Activated CD4-positive, CD25-positive, alpha-beta regulatory T cell treated with anti-CD3 and anti-CD28 coated beads, Interleukin-2, amount 50 U/mL, for 16 hours (primary cell): ENCODE measurements around the gene NMNAT2.
"Not testable (repeated sequence)": the region's sequence is repeated elsewhere in the genome, so short reads cannot be mapped to it uniquely, and the experiment has no call there.

Source experiments
- DNase-seq: peaks from one replicate; pipeline ENCODE4 v3.0.0-alpha.2; 2020; ENCODE audit warnings: low read depth, low spot score

NMNAT2 gene

DNA sequence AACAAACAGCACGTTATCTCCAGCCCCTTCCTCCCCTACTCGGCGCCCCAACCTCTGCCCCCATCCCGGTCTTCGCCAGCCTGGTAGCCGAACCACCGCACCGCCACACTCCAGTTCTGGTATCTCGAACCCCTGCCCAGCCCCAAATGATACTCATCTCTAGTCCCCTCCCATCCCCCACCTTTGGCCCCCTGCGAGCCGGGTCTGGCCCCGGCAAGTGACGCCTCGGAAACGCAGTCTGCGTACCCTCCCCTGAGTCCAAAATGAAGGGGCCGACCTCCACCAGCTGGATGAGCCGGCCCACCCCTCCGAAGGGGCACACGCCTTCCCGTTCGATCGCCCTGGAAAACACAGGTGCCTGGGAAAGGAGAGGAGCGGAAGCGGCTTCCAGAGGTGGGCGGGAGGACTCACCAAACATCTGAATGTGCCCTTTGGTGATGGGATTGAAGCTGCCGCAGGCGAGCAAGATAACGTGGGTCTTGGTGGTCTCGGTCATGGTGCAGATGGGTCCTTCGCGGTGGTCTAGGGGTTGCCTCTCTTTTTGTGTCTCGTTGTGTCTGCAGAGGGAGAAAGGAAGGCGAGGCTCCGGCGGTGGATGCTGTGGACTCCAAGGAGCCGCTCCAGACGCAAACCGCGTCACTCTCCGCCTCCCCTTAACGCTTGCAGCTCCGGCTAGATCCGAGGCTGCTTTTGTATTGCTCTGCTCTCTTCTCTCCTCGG lies at the start of gene NMNAT2:
Gene NMNAT2 (minus strand): TSS at position 609 of the 720 bp plus-strand sequence. CDS start 113 bp downstream, at position 496.
- DNase-seq: no peak

DNA sequence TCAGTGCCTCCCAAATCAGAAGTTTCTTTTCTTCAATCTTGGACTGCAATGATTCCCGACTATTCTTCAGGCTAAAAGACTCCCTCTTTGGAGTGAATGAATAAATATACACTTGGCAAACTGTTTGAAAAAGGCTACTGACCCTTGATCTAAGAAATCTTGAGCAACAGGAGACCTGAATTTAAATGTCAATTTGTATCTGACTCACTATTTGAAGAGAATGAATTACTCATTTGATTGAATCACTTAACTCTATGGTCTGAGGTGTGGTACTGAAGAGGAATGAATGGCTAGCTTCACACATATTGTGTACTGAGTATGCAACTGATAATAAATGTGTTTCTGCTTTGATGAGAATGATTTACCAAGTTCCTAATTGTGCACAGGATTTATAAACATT lies 49.5 kb upstream of the NMNAT2 start:
- DNase-seq: no peak

DNA sequence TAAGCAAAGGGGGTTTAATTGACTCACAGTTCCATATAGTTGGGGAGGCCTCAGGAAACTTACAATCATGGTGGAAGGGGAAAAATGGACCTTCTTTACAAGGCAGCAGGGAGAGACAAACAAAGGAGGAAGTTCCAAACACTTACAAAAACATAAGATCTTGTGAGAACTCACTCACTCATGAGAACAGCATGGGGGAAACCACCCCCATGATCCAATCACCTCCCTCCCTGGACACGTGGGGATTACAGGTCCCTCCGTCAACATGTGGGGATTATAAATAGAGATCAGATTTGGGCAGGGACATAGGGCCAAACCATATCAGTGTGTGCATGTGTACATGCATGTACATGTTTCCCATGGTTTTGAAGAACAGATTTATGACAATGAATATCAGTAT lies 48.6 kb upstream of the NMNAT2 start:
- no peak for DNase-seq

DNA sequence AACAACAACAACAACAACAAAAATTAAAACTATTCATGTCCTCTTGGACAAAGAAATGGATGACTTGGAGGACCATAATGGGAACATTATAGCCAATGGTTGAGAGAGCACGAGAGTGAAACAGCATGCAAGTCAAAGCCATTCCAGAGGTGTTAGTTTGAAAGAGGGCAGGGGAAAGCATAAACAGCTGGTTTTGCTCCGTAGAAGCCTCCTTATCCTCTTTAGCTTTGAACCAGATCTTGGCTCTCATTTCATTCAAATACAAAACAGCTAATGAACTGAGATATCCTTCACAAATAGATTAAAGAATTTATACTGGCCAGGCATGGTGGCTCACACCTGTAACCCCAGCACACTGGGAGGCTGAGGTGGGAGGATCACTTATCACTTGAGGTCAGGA lies 45.4 kb upstream of the NMNAT2 start:
- DNase-seq: no peak

- DNase-seq: no peak
These were observed 43.2 kb upstream of the NMNAT2 start for GRCh38 chr1:183461350-183461749.

DNA sequence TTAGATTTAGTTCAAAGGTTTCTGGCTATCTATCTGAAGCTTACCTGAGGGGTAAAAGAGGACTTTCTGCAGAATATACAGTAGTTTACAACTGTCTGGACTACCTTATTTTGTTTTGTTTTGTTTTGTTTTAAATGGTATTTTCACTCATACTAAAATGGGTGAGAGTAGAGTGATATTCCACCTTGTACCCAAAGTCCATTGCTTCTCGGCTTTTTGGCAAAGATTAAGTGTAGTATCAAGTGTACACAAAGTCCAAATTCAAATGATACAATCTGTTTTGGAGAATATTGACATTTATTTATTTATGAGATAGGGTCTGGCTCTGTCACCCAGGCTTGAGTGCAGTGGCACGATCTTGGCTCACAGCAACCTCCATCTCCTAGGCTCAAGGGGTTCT lies 42.4 kb upstream of the NMNAT2 start:
- no peak for DNase-seq

DNA sequence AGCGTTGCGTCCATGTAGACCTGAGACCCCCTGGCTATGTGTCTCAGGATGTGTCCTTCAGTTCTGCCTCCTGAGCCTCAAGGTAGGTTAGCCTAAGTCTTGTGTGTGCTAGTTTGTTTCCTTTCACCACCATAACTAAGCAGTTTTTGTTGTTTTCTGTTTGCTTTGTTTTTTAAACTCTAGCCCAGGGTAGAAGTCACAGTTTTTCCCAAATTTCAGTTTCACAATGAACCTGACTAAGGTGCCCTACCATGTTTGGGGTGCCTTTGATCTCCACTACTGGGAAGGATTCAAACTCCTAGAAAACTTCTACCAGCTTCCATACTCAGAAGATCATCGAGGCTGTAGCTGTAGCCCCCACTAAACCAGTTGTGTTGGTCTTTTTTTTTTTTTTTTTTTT lies 39.3 kb upstream of the NMNAT2 start:
- DNase-seq: no peak

GRCh38 chr1:183456826-183457225 lies 38.6 kb upstream of the NMNAT2 start:
- DNase-seq: no peak

DNA sequence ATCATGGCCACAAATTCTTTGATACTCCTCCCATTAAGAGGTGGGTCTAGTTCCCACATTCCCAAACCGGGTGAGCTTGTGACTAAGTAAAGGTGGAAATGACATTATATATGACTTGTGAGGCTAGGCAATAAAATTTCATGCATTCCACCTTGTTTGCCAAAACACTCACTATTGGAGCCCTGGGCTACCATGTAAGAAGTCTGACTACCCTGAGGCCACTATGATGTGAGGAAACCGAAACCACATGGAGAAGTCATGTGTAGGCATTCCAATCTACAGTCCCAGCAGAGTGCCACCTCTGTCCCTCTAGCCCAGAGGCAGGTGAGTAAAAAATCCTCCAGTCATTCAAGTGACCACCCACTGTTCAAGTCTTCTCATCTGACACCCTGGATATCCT lies 36.2 kb upstream of the NMNAT2 start:
- no peak for DNase-seq

GRCh38 chr1:183450093-183450492 lies 31.9 kb upstream of the NMNAT2 start:
- no peak for DNase-seq

DNA sequence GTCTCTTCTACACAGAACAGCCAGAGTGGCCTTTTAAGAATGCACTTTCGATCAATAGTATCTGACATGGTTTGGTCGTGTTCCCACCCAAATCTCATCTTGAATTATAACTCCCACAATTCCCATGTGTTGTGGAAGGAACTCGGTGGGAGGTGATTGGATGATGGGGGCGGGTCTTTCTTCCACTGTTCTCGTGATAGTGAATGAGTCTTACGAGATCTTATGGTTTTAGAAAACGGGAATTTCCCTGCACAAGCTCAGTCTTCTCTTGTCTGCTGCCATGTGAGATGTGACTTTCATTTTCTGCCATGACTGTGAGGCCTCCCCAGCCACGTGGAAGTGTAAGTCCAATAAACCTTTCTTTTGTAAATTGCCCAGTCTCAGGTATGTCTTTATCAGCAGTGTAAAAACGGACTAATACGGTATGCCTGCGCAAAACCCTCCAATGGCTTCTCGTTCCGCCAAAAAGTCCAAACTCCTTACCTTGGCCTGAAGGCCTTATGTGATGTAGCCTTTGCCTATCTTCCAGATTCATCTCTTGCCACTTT lies 31.1 kb upstream of the NMNAT2 start:
- no peak for DNase-seq

DNA sequence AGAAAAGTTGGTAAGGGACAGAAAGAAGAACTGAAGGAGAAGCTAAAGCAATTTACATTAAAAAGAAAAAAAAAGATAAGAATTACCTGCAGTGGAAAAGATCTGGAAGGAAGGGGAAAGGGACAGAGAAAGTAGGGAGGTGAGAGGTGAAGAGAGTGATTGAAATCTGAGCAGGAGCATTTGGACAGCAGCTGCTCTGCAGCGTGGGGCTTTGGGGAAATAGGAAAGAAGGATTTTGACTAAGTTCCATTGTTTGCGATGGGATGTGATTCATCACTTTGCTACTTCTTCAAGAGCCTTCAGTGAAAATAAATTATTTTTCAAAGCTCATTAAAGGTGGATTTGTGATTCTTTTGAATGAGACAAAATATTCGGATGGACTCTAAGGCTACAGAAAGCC lies 26.1 kb upstream of the NMNAT2 start:
- no peak for DNase-seq

GRCh38 chr1:183443466-183443865 lies 25.3 kb upstream of the NMNAT2 start:
- DNase-seq: no peak

DNA sequence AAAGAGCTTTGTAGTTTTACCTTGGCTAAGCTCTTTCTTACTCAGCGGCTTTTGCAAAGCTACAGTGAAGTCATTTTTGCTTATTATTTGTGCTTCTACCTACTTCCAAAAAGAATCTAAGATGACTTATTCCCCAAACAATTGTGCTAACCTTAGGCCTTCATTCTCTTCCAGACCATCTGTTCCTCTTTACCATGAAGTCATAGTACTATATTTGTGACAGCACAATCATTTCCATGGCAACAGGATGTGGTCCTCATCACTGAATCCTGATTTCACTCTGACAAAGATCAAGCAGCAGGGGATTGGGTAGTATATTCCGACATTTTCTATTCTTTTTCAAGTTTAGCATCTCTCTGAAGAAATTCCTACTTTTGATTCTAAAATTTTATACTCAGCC lies 24.8 kb upstream of the NMNAT2 start:
- no peak for DNase-seq

GRCh38 chr1:183438060-183438459 lies 19.9 kb upstream of the NMNAT2 start:
- DNase-seq: no peak

- no peak for DNase-seq
These were observed 17.3 kb upstream of the NMNAT2 start for GRCh38 chr1:183435497-183435896.

DNA sequence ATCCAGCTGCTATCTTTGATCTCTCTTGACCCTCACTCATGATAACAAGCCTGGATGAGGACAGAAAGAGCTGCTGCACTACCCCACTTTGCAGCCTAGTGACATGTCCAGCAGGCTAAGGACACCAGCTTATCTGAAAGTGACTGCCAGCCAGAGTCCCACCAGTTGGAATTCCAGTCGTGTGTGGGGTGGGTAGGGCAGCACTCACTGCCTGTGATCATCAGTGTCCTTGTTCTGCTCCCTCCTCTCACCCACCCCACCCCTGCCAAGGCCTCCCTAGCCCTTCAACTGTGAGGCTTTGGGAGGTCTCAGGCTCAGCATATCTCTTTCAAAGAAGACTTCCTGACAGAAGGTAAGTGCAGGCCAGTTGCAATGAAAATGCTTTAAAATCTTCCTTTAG lies 15.5 kb upstream of the NMNAT2 start:
- DNase-seq: no peak

DNA sequence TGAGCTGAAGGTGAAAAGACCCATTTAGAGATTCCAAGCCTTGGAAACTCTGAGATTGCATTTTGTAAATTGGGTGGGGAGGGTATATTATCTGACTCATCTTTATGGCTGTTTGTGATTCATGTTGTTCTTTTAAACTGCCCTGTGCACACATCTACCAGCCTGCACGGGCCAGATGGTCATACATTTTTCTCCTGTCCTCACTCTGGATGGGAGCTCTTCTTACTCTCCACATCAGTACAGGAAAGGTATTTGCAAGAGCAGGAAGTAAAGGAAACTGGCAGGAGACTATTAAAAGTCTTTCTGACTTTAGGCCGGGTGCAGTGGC lies 14.3 kb upstream of the NMNAT2 start:
- no peak for DNase-seq

DNA sequence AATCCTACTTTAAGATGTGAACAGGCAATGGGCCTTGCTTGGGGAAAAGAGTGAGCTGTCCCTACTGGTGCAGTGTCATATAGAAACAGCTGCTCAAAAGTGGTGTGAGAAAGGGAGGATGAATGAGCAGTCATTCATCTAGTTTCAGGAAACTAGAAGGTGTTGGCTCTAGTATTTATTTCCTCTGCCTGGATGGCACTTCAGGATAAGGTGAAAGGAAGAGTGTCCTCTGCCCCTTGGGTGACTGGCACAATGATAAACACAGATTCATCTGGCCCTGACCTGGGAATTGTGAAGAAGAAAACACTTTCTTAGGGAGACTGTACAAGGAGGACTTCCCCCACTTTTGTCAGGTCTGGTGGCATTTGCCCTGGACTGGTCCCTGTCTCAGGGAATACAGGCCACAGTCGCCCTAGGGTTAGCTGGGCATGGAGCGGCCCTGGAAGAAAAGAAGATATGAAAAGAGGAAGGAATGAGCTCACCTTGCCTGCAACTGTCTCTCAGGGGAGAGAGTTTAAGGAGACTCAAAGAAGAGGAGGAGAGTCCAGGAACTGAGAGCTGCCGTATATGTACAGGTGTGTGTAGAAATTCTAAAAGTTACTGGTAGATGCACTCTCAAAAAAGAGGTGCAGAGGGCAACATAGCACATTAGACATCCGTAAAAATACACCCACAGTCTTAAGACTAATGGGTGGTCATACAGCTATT lies 13.8 kb upstream of the NMNAT2 start:
- no peak for DNase-seq

GRCh38 chr1:183427591-183427990 lies 9.4 kb upstream of the NMNAT2 start:
- not testable (repeated sequence) for DNase-seq

GRCh38 chr1:183424691-183425090 lies 6.5 kb upstream of the NMNAT2 start:
- DNase-seq: no peak

GRCh38 chr1:183423541-183423940 lies 5.4 kb upstream of the NMNAT2 start:
- no peak for DNase-seq

DNA sequence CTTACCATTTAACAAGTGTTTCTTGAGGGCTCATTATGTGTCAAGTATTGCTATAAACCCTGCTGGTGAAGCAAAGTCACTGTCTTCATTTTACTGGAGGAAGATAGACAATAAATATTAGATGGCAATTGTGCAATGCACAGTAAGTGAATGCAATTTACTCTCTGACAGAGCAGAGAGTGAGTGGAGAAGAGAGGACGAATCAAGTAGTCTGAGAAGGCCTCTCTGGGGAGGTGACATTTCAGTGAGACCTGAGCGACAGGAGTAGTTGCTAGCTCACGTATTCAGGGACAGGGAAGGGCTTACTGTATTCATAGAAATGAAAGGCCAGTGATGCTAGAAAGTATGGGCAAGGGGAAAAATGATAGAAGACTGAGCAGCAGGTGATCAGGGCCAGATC lies 1.2 kb upstream of the NMNAT2 start:
- no peak for DNase-seq
